Stomach (tissue), 9 donors: ENCODE data around the gene GSTA1. TPM values are rescaled to one million over a fixed set of nuclear protein-coding genes. Genes with fewer than 3 reads are reported as not detected.
A peak's percentile ranks its signal among the peaks of the same experiment; 100 is the strongest.
"Not testable (repeated sequence)": the region's sequence is repeated elsewhere in the genome, so short reads cannot be mapped to it uniquely, and the experiment has no call there.

Experiments
- DNase-seq, 2 donors: peaks; one replicate each; pipeline versions ENCODE4 v3.0.0 to v3.0.0-alpha.2; 2013 to 2019
- H3K27ac ChIP-seq, 5 donors: fragments of 200-600 bp in 4 of 5; sonication (generic) in 4 of 5; one replicate each; pipeline ENCODE4 v1.5.1; 2013 to 2019; ENCODE audit warnings: mild to moderate bottlenecking in 1 of 5, moderate library complexity in 1 of 5
- H3K27me3 ChIP-seq, 3 donors: fragments of 200-600 bp; sonication (generic); one replicate each; pipeline ENCODE4 v1.5.1; 2017 to 2019; ENCODE audit warnings: mixed run types in 1 of 3
- H3K36me3 ChIP-seq, 4 donors: fragments of 200-600 bp; sonication (generic); 1 replicate in 3 of 4; 2 replicates in 1 of 4; pipeline ENCODE4 v1.5.1; 2016 to 2019
- H3K4me1 ChIP-seq, 4 donors: fragments of 200-600 bp; sonication (generic); one replicate each; pipeline ENCODE4 v1.5.1; 2016 to 2019
- H3K4me3 ChIP-seq, 4 donors: fragments of 200-600 bp; sonication (generic) in 3 of 4; one replicate each; pipeline ENCODE4 v1.5.1; 2016 to 2019; ENCODE audit warnings: mild to moderate bottlenecking in 1 of 4
- H3K9me3 ChIP-seq, 4 donors: fragments of 200-600 bp; sonication (generic); one replicate each; pipeline ENCODE4 v1.5.1; 2016 to 2019
- CTCF ChIP-seq, 7 experiments: fragments of 450-650 bp in 4 of 7; fragments of 200-600 bp in 3 of 7; sonication (generic) in 3 of 7; IDR thresholded peaks; one replicate each; pipeline ENCODE4 v1.5.1; 2016 to 2019; ENCODE audit warnings: antibody characterized with exemption in 7 of 7, control low read depth in 2 of 7, mild to moderate bottlenecking in 1 of 7
- EP300 ChIP-seq: sonication (generic); formaldehyde crosslinking; IDR thresholded peaks from one replicate; pipeline ENCODE4 v1.6.1; 2017; ENCODE audit warnings: antibody characterized with exemption
- POLR2A ChIP-seq, 4 donors: fragments of 450-650 bp; IDR thresholded peaks; one replicate each; pipeline ENCODE4 v1.6.1; 2016; ENCODE audit warnings: antibody characterized with exemption in 4 of 4, control low read depth in 2 of 4, mild to moderate bottlenecking in 1 of 4, moderate library complexity in 1 of 4
- POLR2AphosphoS5 ChIP-seq, 3 donors: sonication (generic); formaldehyde crosslinking; IDR thresholded peaks; one replicate each; pipeline ENCODE4 v1.6.1; 2016; ENCODE audit warnings: antibody characterized with exemption in 3 of 3
- WGBS, 5 donors: extraction: QIAGEN DNeasy Blood & Tissue Kit in 3 of 5; methylation state at CpG; one replicate each; pipeline versions ENCODE4 v1.1.5 to v1.1.7; 2013 to 2018; 5-methylcytosine and 5-hydroxymethylcytosine counted together
- intact Hi-C: fragments of 100-400 bp; cut with DNase I; formaldehyde crosslinking; loops from one replicate; pipeline ENCODE4 v1.15.1; 2023; ENCODE audit warnings: low total_unique reads
- polyA plus RNA-seq, 3 donors: library from polyadenylated mRNA; stranded (reverse); fragments of 200-250 nt; gene quantifications; one replicate each; pipeline ENCODE4 v1.2.3, GENCODE V29; 2013
- total RNA-seq, 5 donors: library from RNA; depleted of rRNA; stranded (reverse); fragments of >200 nt; gene quantifications; one replicate each; pipeline versions ENCODE4 v1.1.0 to v1.2.3, GENCODE V29; 2014 to 2016
- donor health status: healthy with polysubstance abuse.
- donor health status: Bipolar disorder and iron deficiency.
- donor health status: healthy.

Gene GSTA1
- total and polyA plus RNA-seq, 8 donors = 8.2 to 292 (median 107) TPM; not detected in 1

GRCh38 chr6:52821842-52822241 lies 18.2 kb upstream of the GSTA1 start:
- TF ChIP-seq EP300 = no peak
- no peak for TF ChIP-seq CTCF (IDR thresholded peaks at IDR 0.05)
- no peak for TF ChIP-seq POLR2A (IDR thresholded peaks at IDR 0.05)
- no peak for TF ChIP-seq POLR2AphosphoS5 (IDR thresholded peaks at IDR 0.05)
- H3K36me3 ChIP-seq = no peaks in the 10 kb centered on the region
- no peak overlapping the region for H3K27ac ChIP-seq
- 56 to 100% (median 76%) methylated on average over 1 of the region's 1 CpG for WGBS, 5 donors
- H3K4me1 ChIP-seq = no peaks in the 10 kb centered on the region
- DNase-seq = no peak
- peaks cover 0 to 8% (median 5%) of the 10 kb centered on the region in 4 donors for H3K9me3 ChIP-seq
- no peak overlapping the region for H3K4me3 ChIP-seq
- intact Hi-C loops = no loop called here
- H3K27me3 ChIP-seq = no peaks in the 10 kb centered on the region

- Histone ChIP-seq H3K36me3 (no peaks in the 10 kb centered on the region), H3K4me1 (peaks cover 0 to 4% (median 2%) of the 10 kb centered on the region in 4 donors), H3K9me3 (peaks cover 0 to 8% (median 5%) of the 10 kb centered on the region in 4 donors), H3K27ac (no peak overlapping the region), H3K27me3 (no peaks in the 10 kb centered on the region), H3K4me3 (no peak overlapping the region)
- WGBS, 5 donors = 84 to 89% (median 87%) methylated on average over 2 of the region's 2 CpGs
- no peak for DNase-seq
- intact Hi-C loops = no loop called here
- TF ChIP-seq CTCF (IDR thresholded peaks at IDR 0.05) = no peak
- no peak for TF ChIP-seq POLR2A (IDR thresholded peaks at IDR 0.05)
- TF ChIP-seq POLR2AphosphoS5 (IDR thresholded peaks at IDR 0.05) = no peak
- TF ChIP-seq EP300 = no peak
Measured at GRCh38 chr6:52820198-52820597, 16.6 kb upstream of the GSTA1 start.

GRCh38 chr6:52815167-52816092 lies 11.8 kb upstream of the GSTA1 start:
- no peak overlapping the region for H3K27ac ChIP-seq
- H3K36me3 ChIP-seq = no peaks in the 10 kb centered on the region
- TF ChIP-seq EP300 = no peak
- peak in 5 of 7 experiments; percentile 50 to 60 (median 56) for TF ChIP-seq CTCF (IDR thresholded peaks at IDR 0.05)
- intact Hi-C loops = no loop called here
- WGBS, 5 donors = 33 to 44% (median 40%) methylated on average over 15 of the region's 15 CpGs
- peaks cover 0 to 5% (median 2%) of the 10 kb centered on the region in 4 donors for H3K4me1 ChIP-seq
- no peaks in the 10 kb centered on the region for H3K27me3 ChIP-seq
- peak; percentile 61 to 63 for DNase-seq
- H3K4me3 ChIP-seq = no peak overlapping the region
- no peaks in the 10 kb centered on the region for H3K9me3 ChIP-seq

GRCh38 chr6:52814545-52814944 lies 10.9 kb upstream of the GSTA1 start:
- WGBS, 5 donors = 63 to 88% (median 64%) methylated on average over 3 of the region's 3 CpGs
- H3K27me3 ChIP-seq, H3K4me1 ChIP-seq, intact Hi-C loops, H3K4me3 ChIP-seq, DNase-seq, H3K36me3 ChIP-seq, H3K9me3 ChIP-seq, H3K27ac ChIP-seq: not testable (repeated sequence)

GRCh38 chr6:52809777-52810176 lies 6.2 kb upstream of the GSTA1 start:
- 73 to 87% (median 80%) methylated on average over 4 of the region's 4 CpGs for WGBS, 5 donors
- H3K4me3 ChIP-seq, DNase-seq, H3K27me3 ChIP-seq, intact Hi-C loops, H3K4me1 ChIP-seq, H3K27ac ChIP-seq, H3K9me3 ChIP-seq, H3K36me3 ChIP-seq: not testable (repeated sequence)
